SK-N-DZ (cell line): Measurements from ENCODE around the gene RNF207.

Experiments
- DNase-seq: peaks from one replicate; pipeline ENCODE4 v3.0.0-alpha.2; 2015; ENCODE audit warnings: low spot score

RNF207 gene

DNA sequence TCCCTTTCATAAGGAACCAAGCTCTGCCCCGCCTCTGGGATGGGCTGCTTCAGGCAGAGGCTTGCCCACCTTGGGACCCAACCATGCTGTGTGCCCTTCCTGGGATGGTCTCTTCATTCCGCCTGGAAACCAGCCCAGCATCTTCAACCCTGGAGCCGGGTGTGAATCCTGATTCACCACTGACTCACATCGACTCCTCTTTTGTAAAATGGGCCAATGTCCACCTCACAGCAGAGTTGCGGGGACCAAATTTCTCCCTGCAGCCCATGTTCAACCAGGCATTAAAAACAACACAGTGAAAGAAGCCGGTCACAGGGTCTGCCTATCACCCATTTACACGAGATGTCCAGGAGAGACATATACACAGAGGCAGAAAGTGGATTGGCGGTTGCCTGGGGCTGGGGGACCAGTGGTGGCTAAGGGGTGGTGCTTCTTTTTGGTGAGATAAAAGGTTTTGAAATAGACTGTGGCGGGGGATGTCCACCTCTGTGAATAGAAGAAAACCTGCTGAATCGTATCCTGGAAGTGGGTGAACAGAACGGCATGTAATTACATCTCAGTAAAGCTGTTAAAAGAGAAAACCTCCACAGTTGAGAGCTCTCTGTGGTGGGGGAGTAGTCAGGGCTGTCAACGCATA is 61.9 kb downstream of the RNF207 start:
- DNase-seq = no peak

DNA sequence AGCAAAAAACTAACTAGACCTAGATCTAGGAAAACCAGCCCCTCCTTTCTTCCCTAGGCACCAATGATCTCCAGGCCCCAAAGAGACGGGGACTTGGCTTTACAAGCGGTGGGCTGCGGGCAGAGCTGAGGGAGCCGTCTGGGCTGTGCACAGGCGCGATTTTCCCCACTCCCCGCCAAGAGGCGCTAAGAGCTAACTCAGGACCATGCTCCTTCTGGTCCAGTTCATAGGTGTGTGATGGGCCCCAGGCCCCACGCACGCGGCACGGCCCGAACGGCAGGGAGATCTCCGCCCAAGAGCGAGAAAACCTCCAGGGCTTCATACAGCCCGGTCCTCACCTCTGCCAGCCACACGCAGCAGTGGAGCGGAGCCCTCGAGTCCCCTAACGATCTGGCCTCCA is 62.5 kb downstream of the RNF207 start:
- DNase-seq = no peak

DNA sequence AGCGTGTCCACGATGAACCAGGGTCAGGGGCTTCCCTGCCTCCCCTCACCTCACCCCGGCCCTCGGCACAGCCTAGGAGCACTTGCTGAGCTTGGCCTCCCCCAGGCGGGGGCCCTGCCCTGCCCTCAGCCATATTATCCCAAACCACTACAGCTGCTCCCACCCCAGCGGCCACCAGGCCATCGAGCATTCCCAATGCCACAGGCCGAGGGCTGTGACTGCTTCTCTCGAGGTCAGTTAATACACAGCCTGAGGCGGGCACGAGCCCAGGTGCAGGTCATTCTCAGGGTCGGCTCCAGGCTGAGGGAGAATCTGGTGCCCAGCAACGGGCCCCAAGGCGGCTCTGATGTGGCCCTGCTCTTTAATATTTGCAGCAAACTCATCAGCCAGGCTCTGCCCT is 63.4 kb downstream of the RNF207 start:
- DNase-seq = no peak

DNA sequence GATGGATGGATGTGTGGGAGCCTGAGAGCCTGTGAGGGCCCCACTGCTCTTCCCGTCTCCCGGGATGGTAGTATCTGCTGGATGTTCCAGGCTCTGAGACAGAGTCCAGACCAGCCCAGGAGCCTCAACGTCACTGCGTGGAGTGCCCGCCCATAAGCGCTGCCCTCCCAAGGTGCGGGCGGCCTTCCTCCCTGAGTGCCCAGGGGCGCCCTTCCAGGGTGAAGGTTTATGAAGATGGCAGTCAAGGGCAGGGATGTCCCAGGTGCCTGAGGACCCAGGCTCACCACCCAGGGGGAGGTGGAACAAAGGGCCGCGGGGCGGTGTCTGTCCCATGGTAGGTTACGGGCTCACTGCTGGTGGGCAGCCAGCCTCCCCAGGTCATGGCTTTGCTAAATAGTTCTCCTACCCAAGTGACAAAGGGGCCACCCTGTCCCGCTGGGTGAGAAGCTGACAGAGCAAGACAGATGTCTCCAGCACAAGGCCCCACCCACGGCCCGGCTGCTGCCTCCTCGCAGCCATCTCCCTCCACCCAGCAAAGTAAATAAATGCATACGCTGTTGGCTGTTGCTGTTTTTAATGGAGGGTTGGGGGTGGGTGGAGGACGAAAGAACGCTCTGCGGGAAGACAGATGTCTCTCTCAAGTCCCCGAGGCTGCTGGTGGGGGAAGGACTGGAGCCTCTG is 63.9 kb downstream of the RNF207 start:
- no peak for DNase-seq

DNA sequence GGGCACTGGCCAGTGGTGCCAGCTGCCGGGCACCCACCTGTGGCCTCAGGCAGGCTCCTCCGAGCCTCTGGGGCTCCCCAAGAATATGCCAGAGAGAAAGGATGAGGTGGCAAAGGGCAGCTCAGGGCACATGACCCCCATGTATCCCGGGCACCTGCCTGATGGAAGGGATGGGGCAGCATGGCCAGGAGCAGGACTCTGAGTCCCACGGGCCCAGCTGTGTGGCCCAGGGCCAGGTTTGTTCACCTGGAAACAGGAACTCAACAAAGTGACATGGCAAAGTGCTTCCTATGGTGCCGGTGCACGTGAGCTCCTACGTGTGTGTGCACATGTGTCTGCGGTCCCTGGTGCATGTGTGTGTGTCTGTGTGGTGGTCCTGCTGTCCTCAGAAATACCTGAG is 64.5 kb downstream of the RNF207 start:
- no peak for DNase-seq
